SW 1271 (cell line): ENCODE results near the gene FLT1.

Experiments
- DNase-seq, 2 experiments: peaks; one replicate each; lab custom pipeline; 2025; lab: John Stamatoyannopoulos, UW

Gene FLT1, protein sequence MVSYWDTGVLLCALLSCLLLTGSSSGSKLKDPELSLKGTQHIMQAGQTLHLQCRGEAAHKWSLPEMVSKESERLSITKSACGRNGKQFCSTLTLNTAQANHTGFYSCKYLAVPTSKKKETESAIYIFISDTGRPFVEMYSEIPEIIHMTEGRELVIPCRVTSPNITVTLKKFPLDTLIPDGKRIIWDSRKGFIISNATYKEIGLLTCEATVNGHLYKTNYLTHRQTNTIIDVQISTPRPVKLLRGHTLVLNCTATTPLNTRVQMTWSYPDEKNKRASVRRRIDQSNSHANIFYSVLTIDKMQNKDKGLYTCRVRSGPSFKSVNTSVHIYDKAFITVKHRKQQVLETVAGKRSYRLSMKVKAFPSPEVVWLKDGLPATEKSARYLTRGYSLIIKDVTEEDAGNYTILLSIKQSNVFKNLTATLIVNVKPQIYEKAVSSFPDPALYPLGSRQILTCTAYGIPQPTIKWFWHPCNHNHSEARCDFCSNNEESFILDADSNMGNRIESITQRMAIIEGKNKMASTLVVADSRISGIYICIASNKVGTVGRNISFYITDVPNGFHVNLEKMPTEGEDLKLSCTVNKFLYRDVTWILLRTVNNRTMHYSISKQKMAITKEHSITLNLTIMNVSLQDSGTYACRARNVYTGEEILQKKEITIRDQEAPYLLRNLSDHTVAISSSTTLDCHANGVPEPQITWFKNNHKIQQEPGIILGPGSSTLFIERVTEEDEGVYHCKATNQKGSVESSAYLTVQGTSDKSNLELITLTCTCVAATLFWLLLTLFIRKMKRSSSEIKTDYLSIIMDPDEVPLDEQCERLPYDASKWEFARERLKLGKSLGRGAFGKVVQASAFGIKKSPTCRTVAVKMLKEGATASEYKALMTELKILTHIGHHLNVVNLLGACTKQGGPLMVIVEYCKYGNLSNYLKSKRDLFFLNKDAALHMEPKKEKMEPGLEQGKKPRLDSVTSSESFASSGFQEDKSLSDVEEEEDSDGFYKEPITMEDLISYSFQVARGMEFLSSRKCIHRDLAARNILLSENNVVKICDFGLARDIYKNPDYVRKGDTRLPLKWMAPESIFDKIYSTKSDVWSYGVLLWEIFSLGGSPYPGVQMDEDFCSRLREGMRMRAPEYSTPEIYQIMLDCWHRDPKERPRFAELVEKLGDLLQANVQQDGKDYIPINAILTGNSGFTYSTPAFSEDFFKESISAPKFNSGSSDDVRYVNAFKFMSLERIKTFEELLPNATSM (N-terminal part only)

DNA sequence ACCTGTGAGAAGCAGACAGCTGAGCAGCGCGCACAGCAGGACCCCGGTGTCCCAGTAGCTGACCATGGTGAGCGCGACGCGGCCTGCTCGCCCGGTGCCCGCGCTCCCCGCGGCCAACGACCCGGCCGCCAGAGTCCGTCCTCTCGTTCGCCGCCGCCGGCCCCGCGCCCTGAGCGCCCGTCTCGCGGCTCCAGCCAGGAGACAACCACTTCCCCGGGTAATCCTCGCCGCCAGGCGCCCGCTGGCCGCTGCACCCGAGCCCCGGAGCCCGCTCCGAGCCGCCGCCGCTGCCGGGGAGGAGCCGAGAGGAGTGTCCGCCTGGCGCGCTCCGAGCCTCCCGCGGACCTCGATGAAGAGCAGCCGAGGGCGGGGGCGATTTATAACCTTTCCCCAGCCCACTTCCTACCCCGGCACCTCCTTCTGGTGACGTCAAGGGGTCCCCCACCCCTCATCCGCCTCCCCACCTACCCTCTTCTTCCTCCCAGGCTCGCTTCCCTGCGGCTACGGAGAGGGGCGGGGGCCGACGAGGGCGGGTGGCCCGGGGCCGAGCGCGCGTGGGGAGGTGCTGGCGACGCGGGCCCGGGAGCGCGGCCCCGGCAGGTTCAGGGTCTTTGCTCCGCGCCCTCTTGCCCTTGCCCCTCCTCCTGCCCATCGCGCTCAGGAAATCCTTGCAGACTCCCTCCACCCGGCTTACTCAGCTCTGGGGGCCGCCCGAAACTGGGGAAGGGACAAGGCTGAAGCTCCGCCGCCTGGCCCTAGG lies at the start of gene FLT1:
FLT1 (minus strand) TSS at position 351 of the 760 bp plus-strand sequence; CDS start at position 66, 285 bp downstream.
- no peak for DNase-seq

DNA sequence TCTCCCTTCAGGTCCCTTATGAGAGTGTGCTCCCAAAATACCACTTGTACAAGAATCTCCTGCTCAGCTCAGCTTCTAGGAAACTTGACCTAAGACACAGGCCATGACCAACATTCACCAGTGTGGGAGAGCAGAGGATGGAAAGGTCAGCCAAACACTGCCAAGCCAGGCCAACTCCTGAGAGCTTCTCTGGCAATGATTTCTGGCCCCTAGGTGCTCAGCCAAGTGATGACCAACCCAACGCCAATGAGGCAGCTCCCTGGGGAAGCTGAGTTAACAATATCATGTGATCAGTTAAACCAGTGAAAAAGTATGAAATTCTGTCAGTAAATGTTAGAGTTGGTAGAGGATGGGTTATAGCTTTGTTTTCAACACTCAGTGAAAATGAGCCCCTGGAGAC lies 49.1 kb upstream of the FLT1 start:
- DNase-seq, result no peak

DNA sequence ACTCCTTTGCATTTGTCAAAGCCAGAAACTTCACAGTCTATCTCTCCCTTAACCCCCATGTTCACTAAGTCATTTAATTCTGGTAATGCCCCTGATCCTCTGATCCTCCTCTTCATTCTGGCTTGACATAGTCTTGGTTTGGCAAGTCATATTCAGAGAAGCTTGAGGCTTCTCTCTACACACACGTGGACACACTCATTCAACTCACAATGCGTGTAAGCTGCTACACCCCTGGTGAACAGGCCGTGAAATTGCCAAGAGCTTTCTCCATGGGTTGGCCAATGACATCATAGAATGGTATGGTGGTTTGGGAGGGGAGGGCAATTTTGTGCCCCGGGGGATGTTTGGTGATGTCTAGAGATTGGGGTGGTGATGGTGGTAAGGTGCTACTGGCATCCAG lies 47.9 kb upstream of the FLT1 start:
- DNase-seq, result no peak

DNA sequence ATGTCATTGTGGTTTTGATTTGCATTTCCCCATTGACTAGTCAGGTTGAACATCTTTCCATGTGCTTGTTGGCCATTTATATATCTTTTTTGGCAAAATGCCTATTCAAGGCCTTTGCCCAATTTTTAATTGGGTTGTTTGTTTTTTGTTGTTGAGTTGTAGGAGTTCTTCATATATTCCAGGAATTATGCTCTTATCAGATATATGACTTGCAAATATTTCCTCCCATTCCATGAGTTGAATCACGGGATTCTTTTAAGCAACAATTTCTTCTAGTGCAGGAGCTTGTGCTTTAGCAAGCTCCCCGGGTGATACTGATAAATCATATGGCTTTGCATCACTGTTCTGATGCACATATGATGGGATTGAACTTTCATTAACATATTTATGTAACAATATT lies 47.0 kb upstream of the FLT1 start:
- DNase-seq, result no peak

DNA sequence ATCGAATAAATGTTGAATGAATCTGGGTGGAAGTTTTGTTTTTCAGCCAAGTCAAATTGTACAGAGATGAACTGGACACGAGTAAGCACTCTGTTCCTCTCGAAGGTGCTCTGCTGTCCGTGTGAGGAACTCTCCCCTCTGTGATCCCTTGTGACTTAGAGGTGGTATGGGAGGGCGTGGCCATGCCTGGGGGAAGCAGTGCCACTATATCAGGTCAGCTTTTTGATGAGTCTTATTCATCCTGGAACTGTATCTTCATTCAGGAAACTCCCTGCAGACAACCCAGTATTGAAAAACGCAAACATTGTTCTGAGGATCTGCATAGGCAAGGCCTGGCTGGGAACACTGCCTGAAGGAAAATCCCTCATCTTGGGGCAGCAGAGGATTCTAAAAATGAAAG lies 45.7 kb upstream of the FLT1 start:
- DNase-seq, result no peak

DNA sequence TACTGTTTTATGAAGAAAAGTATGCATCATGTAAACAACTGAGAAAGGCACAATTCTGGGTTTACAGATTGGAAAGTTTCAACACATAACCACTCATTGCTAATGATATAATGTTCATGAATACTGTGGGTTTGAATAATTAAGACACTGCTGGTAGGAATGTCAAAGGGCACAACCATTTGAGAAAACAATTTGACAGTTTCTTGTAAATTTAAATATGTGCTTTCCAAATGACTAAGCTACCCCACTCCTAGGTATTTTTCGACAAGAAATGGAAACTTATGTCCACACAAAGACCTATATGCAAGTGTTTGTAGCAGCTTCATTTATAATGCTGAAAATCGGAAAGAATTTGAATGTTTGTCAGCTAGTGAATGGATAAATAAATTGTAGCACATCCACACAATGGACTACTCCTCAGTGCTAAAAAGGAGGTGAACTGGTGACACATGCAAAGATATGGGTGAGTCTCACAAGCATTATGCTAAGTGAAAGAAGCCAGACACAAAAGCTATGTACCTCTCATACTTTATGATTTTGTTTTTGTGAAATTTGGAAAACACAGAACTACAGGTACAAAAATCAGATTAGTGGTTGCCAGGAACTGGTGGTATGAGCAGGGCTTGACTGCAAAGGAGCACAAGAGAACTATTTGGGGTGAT lies 44.8 kb upstream of the FLT1 start:
- DNase-seq, result no peak

GRCh38 chr13:28538932-28539331 lies 44.0 kb upstream of the FLT1 start:
- no peak for DNase-seq

GRCh38 chr13:28537171-28537570 lies 42.2 kb upstream of the FLT1 start:
- DNase-seq, result no peak

DNA sequence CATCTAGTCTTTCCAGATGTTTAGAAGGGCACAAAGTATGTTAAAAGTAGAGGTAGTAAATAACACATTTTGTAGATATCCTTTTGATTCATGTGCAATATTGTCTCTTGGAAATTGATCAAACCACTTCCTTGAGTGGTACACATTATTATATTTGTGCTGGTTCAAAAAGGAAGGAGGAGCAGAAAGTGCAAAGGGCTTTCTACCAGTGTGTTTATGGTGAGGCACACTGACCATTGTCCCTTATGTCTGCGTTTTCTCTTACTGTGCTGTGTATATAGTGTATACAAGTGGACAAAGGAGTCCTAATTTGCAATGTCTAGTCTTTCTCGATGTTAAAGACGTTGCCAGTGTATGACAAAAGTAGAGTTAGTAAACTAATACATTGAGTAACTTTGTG lies 41.4 kb upstream of the FLT1 start:
- DNase-seq, result no peak

GRCh38 chr13:28535734-28536133 lies 40.8 kb upstream of the FLT1 start:
- DNase-seq, result no peak

GRCh38 chr13:28534801-28535200 lies 39.9 kb upstream of the FLT1 start:
- DNase-seq, result no peak

- no peak for DNase-seq
Measured at GRCh38 chr13:28534210-28534609, 39.3 kb upstream of the FLT1 start.

GRCh38 chr13:28533441-28534166 lies 38.7 kb upstream of the FLT1 start:
- no peak for DNase-seq

GRCh38 chr13:28533125-28533436 lies 38.2 kb upstream of the FLT1 start:
- DNase-seq, result no peak

GRCh38 chr13:28532388-28533124 lies 37.6 kb upstream of the FLT1 start:
- no peak for DNase-seq

- DNase-seq, result no peak
Measured at GRCh38 chr13:28531845-28532387, 37.0 kb upstream of the FLT1 start.

- DNase-seq, result no peak
Measured at GRCh38 chr13:28531077-28531844, 36.3 kb upstream of the FLT1 start.

DNA sequence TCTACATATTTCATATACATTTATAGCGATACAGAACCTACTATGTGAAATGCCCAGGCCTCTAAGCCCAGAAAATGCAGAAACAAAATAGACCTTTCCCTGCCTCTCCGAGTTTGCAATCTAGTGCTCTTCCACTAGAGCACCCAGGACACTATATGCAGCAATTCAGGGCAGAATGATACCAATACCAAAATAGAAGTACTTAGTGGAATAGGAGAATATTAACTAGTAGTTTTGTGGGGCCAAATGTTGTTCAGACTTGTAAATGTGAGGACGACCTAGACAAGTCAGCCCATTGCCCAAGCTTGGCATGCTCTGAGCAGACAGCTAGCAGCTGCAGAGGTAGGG lies 35.8 kb upstream of the FLT1 start:
- DNase-seq, result no peak

GRCh38 chr13:28529836-28530235 lies 34.9 kb upstream of the FLT1 start:
- DNase-seq, result no peak
